HL-60 (cell line): ENCODE data around the gene SPI1.

Experiments
- GABPA ChIP-seq: IDR thresholded peaks from 2 replicates; pipeline ENCODE4 v1.6.1; 2012; ENCODE audit warnings: low read depth
- POLR2AphosphoS5 ChIP-seq: IDR thresholded peaks from 2 replicates; pipeline ENCODE4 v1.6.1; 2012; ENCODE audit warnings: low read depth
- REST ChIP-seq: IDR thresholded peaks from 2 replicates; pipeline ENCODE4 v1.6.1; 2012; ENCODE audit warnings: low read depth; ENCODE audit not compliant: insufficient replicate concordance
- SPI1 ChIP-seq: IDR thresholded peaks from 2 replicates; pipeline ENCODE4 v1.6.1; 2012; ENCODE audit warnings: low read depth, mild to moderate bottlenecking, borderline replicate concordance
- TF ChIP-seq, protein P1 (sequence below): IDR thresholded peaks from one replicate; pipeline ENCODE4 v1.5.1; 2011; ENCODE audit warnings: low read length, control low read depth, inconsistent platforms; ENCODE audit not compliant: insufficient read depth

DNA sequence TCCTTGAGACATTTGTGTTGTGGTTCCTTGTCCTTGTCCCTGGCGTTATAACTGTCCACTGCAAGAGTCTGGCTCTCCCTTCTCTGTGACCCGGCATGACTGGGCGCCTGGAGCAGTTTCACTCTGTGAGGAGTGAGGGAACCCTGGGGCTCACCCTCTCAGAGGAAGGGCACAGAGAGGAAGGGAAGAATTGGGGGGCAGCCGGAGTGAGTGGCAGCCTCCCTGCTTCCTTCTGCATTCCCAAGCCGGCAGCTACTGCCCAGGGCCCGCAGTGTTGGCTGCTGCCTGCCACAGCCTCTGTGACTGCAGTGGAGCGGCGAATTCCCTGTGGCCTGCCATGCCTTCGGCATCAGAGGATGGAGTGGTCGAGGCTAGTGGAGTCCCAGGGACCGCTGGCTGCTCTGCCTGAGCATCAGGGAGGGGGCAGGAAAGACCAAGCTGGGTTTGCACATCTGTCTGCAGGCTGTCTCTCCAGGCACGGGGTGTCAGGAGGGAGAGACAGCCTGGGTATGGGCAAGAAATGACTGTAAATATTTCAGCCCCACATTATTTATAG lies 48.8 kb downstream of the SPI1 start:
- TF ChIP-seq, protein P1, sequence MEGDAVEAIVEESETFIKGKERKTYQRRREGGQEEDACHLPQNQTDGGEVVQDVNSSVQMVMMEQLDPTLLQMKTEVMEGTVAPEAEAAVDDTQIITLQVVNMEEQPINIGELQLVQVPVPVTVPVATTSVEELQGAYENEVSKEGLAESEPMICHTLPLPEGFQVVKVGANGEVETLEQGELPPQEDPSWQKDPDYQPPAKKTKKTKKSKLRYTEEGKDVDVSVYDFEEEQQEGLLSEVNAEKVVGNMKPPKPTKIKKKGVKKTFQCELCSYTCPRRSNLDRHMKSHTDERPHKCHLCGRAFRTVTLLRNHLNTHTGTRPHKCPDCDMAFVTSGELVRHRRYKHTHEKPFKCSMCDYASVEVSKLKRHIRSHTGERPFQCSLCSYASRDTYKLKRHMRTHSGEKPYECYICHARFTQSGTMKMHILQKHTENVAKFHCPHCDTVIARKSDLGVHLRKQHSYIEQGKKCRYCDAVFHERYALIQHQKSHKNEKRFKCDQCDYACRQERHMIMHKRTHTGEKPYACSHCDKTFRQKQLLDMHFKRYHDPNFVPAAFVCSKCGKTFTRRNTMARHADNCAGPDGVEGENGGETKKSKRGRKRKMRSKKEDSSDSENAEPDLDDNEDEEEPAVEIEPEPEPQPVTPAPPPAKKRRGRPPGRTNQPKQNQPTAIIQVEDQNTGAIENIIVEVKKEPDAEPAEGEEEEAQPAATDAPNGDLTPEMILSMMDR = no peak
- no peak for TF ChIP-seq GABPA
- no peak for TF ChIP-seq REST
- no peak for TF ChIP-seq POLR2AphosphoS5
- TF ChIP-seq SPI1 = no peak
